SK-N-SH (cell line): Measurements from ENCODE around the gene DYNC2LI1.

Source experiments
- CTCF ChIP-seq: fragments of 200-600 bp; sonication (generic); IDR thresholded peaks from 2 replicates; pipeline ENCODE4 v1.6.1; 2017; ENCODE audit warnings: antibody characterized with exemption, mild to moderate bottlenecking, moderate library complexity
- EP300 ChIP-seq, 2 experiments: IDR thresholded peaks; 2 replicates each; pipeline versions ENCODE4 v1.4.0 to v1.6.1; 2012; ENCODE audit warnings: borderline replicate concordance in 1 of 2, low read depth in 1 of 2, low read length in 1 of 2
- MAX ChIP-seq: IDR thresholded peaks from 2 replicates; pipeline ENCODE4 v1.4.0; 2012; ENCODE audit warnings: low read depth
- MXI1 ChIP-seq: IDR thresholded peaks from 2 replicates; pipeline ENCODE4 v1.6.1; 2012; ENCODE audit warnings: mild to moderate bottlenecking, low read depth, low read length, improper control_type of control experiment
- RXRA ChIP-seq: IDR thresholded peaks from 2 replicates; pipeline ENCODE4 v1.4.0; 2012; ENCODE audit warnings: low read depth, mild to moderate bottlenecking, borderline replicate concordance

DNA sequence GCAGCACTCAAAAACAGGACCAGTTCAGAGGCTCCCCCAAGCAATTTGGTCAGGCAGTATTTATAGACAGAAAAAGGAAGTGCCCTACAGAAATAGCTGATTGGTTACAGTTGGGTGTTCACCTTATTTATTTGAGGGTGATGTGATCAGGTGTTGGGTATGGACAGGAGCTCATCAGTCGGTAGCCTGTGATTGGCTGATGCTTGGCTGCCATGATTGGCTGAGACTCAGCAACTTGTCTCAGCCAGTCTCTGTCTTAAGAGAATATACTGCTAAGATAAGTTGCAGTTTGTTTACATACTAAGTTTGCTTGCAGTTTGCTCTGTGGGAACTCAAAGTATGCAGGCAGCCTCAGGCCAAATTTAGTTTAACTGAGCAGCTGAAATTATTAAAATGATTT lies 74.4 kb downstream of the DYNC2LI1 start:
- TF ChIP-seq EP300 (IDR thresholded peaks at IDR 0.05; ENCODE audit: borderline replicate concordance in 1 of 2, low read depth in 1 of 2, low read length in 1 of 2) = no peak
- no peak for TF ChIP-seq RXRA
- no peak for TF ChIP-seq MAX
- TF ChIP-seq MXI1 = no peak
- no peak for TF ChIP-seq CTCF
